ENCODE measurements around the gene LRMDA. TPM values are rescaled to one million over a fixed set of nuclear protein-coding genes. Genes with fewer than 3 reads are reported as not detected.

LRMDA gene
- total RNA-seq, 1 donor from 2014 or later = 7.3 TPM

DNA sequence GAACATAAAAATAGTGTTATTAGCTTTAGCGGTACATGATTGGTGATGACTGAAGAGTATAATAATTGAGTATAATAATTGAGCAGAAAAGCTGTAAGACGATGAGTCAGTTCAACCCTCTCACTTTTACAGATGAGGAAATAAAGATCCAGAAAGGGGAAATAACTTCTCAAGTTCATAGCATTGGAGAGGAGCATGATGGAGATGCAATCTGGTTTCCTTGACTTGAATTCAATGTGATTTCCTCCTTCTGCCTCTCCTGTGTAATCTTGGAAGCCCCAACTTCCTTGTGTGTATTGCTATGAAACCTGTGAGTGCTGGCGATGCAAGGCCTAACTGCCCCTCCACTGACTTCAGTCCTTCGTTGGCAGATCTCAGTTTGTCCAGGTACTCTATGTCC is 265.1 kb downstream of the LRMDA start:
- H3K4me1 ChIP-seq (ENCODE audit: control insufficient read depth in 3 of 3, insufficient read depth in 3 of 3, low read length in 3 of 3) = no peaks in the 10 kb centered on the region
- H3K27me3 ChIP-seq (ENCODE audit: control insufficient read depth in 3 of 3, insufficient read depth in 3 of 3, low read length in 3 of 3) = no peaks in the 10 kb centered on the region
- no peak overlapping the region for H3K9ac ChIP-seq (ENCODE audit: low read depth in 1 of 3, low read length in 3 of 3)
- H3K27ac ChIP-seq (ENCODE audit: low read depth, low read length) = no peak overlapping the region
- H3K4me3 ChIP-seq (ENCODE audit: low read length in 3 of 3) = no peak overlapping the region
- no peaks in the 10 kb centered on the region for H3K36me3 ChIP-seq (ENCODE audit: control insufficient read depth in 3 of 3, insufficient read depth in 3 of 3, low read length in 3 of 3)
- H3K9me3 ChIP-seq (ENCODE audit: control insufficient read depth in 3 of 3, low read length in 3 of 3) = peaks cover 0 to 3% (median 2%) of the 10 kb centered on the region in 3 donors

DNA sequence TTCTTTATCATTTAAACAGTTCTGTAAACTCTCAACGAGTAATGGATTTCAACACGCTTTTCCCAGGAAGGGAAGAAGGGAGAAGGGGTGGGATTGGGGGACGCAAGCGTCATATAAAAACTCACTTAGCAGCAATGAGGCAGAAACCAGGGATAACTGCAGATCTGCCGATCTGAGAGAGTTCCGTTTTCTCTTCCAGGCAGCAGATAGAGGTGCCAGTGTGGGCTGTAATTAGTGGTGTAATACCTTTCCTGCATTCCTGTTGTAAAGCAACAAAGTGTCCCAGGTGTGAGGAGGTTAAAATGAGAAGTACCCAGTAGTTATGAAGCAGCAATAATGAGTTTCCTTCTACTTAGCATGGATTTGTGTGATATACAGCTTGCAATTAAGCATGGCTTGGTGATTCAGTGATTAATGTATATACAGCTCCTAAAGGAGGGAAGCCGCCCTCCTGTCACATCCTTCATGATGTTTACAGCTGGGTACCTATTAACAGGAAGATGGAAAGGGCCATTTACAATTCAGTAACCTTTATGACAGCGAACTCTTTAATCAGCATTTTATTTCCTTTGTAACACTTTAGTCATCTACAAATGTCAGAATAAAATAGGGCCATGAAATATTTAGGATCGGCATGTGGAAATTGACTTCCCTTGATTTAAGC is 271.9 kb downstream of the LRMDA start:
- Histone ChIP-seq H3K4me3 (ENCODE audit: low read length in 3 of 3) (no peak overlapping the region), H3K4me1 (ENCODE audit: control insufficient read depth in 3 of 3, insufficient read depth in 3 of 3, low read length in 3 of 3) (no peaks in the 10 kb centered on the region), H3K9ac (ENCODE audit: low read depth in 1 of 3, low read length in 3 of 3) (no peak overlapping the region), H3K27ac (ENCODE audit: low read depth, low read length) (no peak overlapping the region), H3K36me3 (ENCODE audit: control insufficient read depth in 3 of 3, insufficient read depth in 3 of 3, low read length in 3 of 3) (no peaks in the 10 kb centered on the region), H3K27me3 (ENCODE audit: control insufficient read depth in 3 of 3, insufficient read depth in 3 of 3, low read length in 3 of 3) (no peaks in the 10 kb centered on the region), H3K9me3 (ENCODE audit: control insufficient read depth in 3 of 3, low read length in 3 of 3) (peaks cover 0 to 3% (median 2%) of the 10 kb centered on the region in 3 donors)

GRCh38 chr10:75705426-75705825 is 274.0 kb downstream of the LRMDA start:
- Histone ChIP-seq H3K27ac (ENCODE audit: low read depth, low read length) (no peak overlapping the region), H3K27me3 (ENCODE audit: control insufficient read depth in 3 of 3, insufficient read depth in 3 of 3, low read length in 3 of 3) (no peaks in the 10 kb centered on the region), H3K9ac (ENCODE audit: low read depth in 1 of 3, low read length in 3 of 3) (no peak overlapping the region), H3K4me3 (ENCODE audit: low read length in 3 of 3) (no peak overlapping the region), H3K36me3 (ENCODE audit: control insufficient read depth in 3 of 3, insufficient read depth in 3 of 3, low read length in 3 of 3) (no peaks in the 10 kb centered on the region), H3K4me1 (ENCODE audit: control insufficient read depth in 3 of 3, insufficient read depth in 3 of 3, low read length in 3 of 3) (no peaks in the 10 kb centered on the region), H3K9me3 (ENCODE audit: control insufficient read depth in 3 of 3, low read length in 3 of 3) (no peaks in the 10 kb centered on the region)

- H3K36me3 ChIP-seq (ENCODE audit: control insufficient read depth in 3 of 3, insufficient read depth in 3 of 3, low read length in 3 of 3) = no peaks in the 10 kb centered on the region
- no peak overlapping the region for H3K9ac ChIP-seq (ENCODE audit: low read depth in 1 of 3, low read length in 3 of 3)
- no peak overlapping the region for H3K4me3 ChIP-seq (ENCODE audit: low read length in 3 of 3)
- no peak overlapping the region for H3K27ac ChIP-seq (ENCODE audit: low read depth, low read length)
- no peaks in the 10 kb centered on the region for H3K27me3 ChIP-seq (ENCODE audit: control insufficient read depth in 3 of 3, insufficient read depth in 3 of 3, low read length in 3 of 3)
- no peaks in the 10 kb centered on the region for H3K9me3 ChIP-seq (ENCODE audit: control insufficient read depth in 3 of 3, low read length in 3 of 3)
- no peaks in the 10 kb centered on the region for H3K4me1 ChIP-seq (ENCODE audit: control insufficient read depth in 3 of 3, insufficient read depth in 3 of 3, low read length in 3 of 3)
These were observed 275.8 kb downstream of the LRMDA start for GRCh38 chr10:75707080-75707840.

- Histone ChIP-seq H3K27me3 (ENCODE audit: control insufficient read depth in 3 of 3, insufficient read depth in 3 of 3, low read length in 3 of 3) (no peaks in the 10 kb centered on the region), H3K36me3 (ENCODE audit: control insufficient read depth in 3 of 3, insufficient read depth in 3 of 3, low read length in 3 of 3) (no peaks in the 10 kb centered on the region), H3K4me3 (ENCODE audit: low read length in 3 of 3) (no peak overlapping the region), H3K9ac (ENCODE audit: low read depth in 1 of 3, low read length in 3 of 3) (no peak overlapping the region), H3K9me3 (ENCODE audit: control insufficient read depth in 3 of 3, low read length in 3 of 3) (no peaks in the 10 kb centered on the region), H3K4me1 (ENCODE audit: control insufficient read depth in 3 of 3, insufficient read depth in 3 of 3, low read length in 3 of 3) (no peaks in the 10 kb centered on the region), H3K27ac (ENCODE audit: low read depth, low read length) (no peak overlapping the region)
These were observed 276.6 kb downstream of the LRMDA start for GRCh38 chr10:75708060-75708459.

- Histone ChIP-seq H3K9ac (ENCODE audit: low read depth in 1 of 3, low read length in 3 of 3) (no peak overlapping the region), H3K27me3 (ENCODE audit: control insufficient read depth in 3 of 3, insufficient read depth in 3 of 3, low read length in 3 of 3) (no peaks in the 10 kb centered on the region), H3K9me3 (ENCODE audit: control insufficient read depth in 3 of 3, low read length in 3 of 3) (no peaks in the 10 kb centered on the region), H3K4me1 (ENCODE audit: control insufficient read depth in 3 of 3, insufficient read depth in 3 of 3, low read length in 3 of 3) (no peaks in the 10 kb centered on the region), H3K4me3 (ENCODE audit: low read length in 3 of 3) (no peak overlapping the region), H3K27ac (ENCODE audit: low read depth, low read length) (no peak overlapping the region), H3K36me3 (ENCODE audit: control insufficient read depth in 3 of 3, insufficient read depth in 3 of 3, low read length in 3 of 3) (no peaks in the 10 kb centered on the region)
These were observed 277.8 kb downstream of the LRMDA start for GRCh38 chr10:75709245-75709644.

DNA sequence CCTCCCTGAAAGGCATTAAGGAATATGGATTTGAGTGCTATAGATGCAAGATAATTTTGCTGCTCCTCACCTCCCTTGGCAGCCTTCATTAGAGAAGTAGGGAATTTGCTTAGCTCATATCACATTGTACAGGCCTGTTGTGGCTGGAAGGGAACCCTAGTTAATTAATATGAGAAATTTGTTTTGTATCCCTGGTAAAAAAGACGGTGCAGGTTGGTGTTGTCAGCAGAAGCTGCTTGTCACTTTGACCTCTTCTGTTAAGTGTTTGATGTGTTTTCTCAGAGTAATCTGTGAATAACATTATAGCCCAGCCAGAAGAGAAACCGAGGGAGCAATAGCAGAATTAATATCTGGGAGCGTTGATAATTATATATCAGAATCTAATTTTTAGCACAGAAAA is 278.4 kb downstream of the LRMDA start:
- H3K9me3 ChIP-seq (ENCODE audit: control insufficient read depth in 3 of 3, low read length in 3 of 3) = no peaks in the 10 kb centered on the region
- H3K27ac ChIP-seq (ENCODE audit: low read depth, low read length) = no peak overlapping the region
- H3K27me3 ChIP-seq (ENCODE audit: control insufficient read depth in 3 of 3, insufficient read depth in 3 of 3, low read length in 3 of 3) = peaks cover 0 to 1% (median 0%) of the 10 kb centered on the region in 3 donors
- no peaks in the 10 kb centered on the region for H3K4me1 ChIP-seq (ENCODE audit: control insufficient read depth in 3 of 3, insufficient read depth in 3 of 3, low read length in 3 of 3)
- no peak overlapping the region for H3K4me3 ChIP-seq (ENCODE audit: low read length in 3 of 3)
- H3K9ac ChIP-seq (ENCODE audit: low read depth in 1 of 3, low read length in 3 of 3) = no peak overlapping the region
- no peaks in the 10 kb centered on the region for H3K36me3 ChIP-seq (ENCODE audit: control insufficient read depth in 3 of 3, insufficient read depth in 3 of 3, low read length in 3 of 3)

GRCh38 chr10:75712242-75712880 is 280.9 kb downstream of the LRMDA start:
- peaks cover 0 to 3% (median 0%) of the 10 kb centered on the region in 3 donors for H3K27me3 ChIP-seq (ENCODE audit: control insufficient read depth in 3 of 3, insufficient read depth in 3 of 3, low read length in 3 of 3)
- H3K9ac ChIP-seq (ENCODE audit: low read depth in 1 of 3, low read length in 3 of 3) = no peak overlapping the region
- H3K36me3 ChIP-seq (ENCODE audit: control insufficient read depth in 3 of 3, insufficient read depth in 3 of 3, low read length in 3 of 3) = no peaks in the 10 kb centered on the region
- no peaks in the 10 kb centered on the region for H3K4me1 ChIP-seq (ENCODE audit: control insufficient read depth in 3 of 3, insufficient read depth in 3 of 3, low read length in 3 of 3)
- no peak overlapping the region for H3K27ac ChIP-seq (ENCODE audit: low read depth, low read length)
- H3K4me3 ChIP-seq (ENCODE audit: low read length in 3 of 3) = peak overlapping the region in 1 of 3 donors; percentile 22
- H3K9me3 ChIP-seq (ENCODE audit: control insufficient read depth in 3 of 3, low read length in 3 of 3) = no peaks in the 10 kb centered on the region

DNA sequence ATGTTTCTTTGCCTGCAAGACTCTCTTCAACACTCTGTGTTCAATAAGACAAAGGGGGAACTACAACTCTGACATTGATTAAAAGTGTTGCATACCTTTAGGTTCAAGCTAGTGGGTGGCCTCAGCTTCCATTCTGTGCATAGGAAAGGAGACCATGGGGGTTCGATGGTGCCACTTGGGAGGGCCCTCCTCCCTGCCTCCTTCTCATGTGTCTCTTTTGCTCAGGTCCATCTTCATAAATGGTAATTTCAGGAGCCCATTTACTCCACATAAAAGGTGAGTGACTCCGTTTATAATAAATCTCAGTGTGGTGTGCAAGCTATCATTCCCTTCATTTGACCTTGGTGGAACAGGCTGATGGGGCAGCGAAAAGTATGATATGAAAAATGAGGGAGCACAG is 285.1 kb downstream of the LRMDA start:
- Histone ChIP-seq H3K27ac (ENCODE audit: low read depth, low read length) (no peak overlapping the region), H3K9me3 (ENCODE audit: control insufficient read depth in 3 of 3, low read length in 3 of 3) (no peaks in the 10 kb centered on the region), H3K9ac (ENCODE audit: low read depth in 1 of 3, low read length in 3 of 3) (no peak overlapping the region), H3K4me3 (ENCODE audit: low read length in 3 of 3) (no peak overlapping the region), H3K27me3 (ENCODE audit: control insufficient read depth in 3 of 3, insufficient read depth in 3 of 3, low read length in 3 of 3) (peaks cover 0 to 3% (median 0%) of the 10 kb centered on the region in 3 donors), H3K36me3 (ENCODE audit: control insufficient read depth in 3 of 3, insufficient read depth in 3 of 3, low read length in 3 of 3) (no peaks in the 10 kb centered on the region), H3K4me1 (ENCODE audit: control insufficient read depth in 3 of 3, insufficient read depth in 3 of 3, low read length in 3 of 3) (no peaks in the 10 kb centered on the region)
